Glutamatergic neuron (in vitro differentiated cells): ENCODE data around the gene MGRN1. TPM values are rescaled to one million over a fixed set of nuclear protein-coding genes. Genes with fewer than 3 reads are reported as not detected.
"Not testable (repeated sequence)": the region's sequence is repeated elsewhere in the genome, so short reads cannot be mapped to it uniquely, and the experiment has no call there.

Experiments
- DNase-seq: peaks from one replicate; pipeline ENCODE4 v3.0.0; 2022
- H3K27ac Mint-ChIP-seq: one replicate; pipeline ENCODE4 v1.8.0; 2020; ENCODE audit warnings: mild to moderate bottlenecking, mixed read lengths, inconsistent platforms; ENCODE audit not compliant: unreplicated experiment
- H3K27me3 Mint-ChIP-seq: one replicate; pipeline ENCODE4 v1.8.0; 2020; ENCODE audit warnings: mild to moderate bottlenecking, moderate library complexity, mixed read lengths, inconsistent platforms; ENCODE audit not compliant: unreplicated experiment
- H3K36me3 Mint-ChIP-seq: one replicate; pipeline ENCODE4 v1.8.0; 2020; ENCODE audit warnings: mild to moderate bottlenecking, mixed read lengths, inconsistent platforms; ENCODE audit not compliant: unreplicated experiment
- H3K4me1 Mint-ChIP-seq: one replicate; pipeline ENCODE4 v1.8.0; 2020; ENCODE audit warnings: mild to moderate bottlenecking, low read depth, mixed read lengths, inconsistent platforms; ENCODE audit not compliant: unreplicated experiment
- H3K4me3 Mint-ChIP-seq: one replicate; pipeline ENCODE4 v1.8.0; 2020; ENCODE audit warnings: mild to moderate bottlenecking, mixed read lengths, inconsistent platforms; ENCODE audit not compliant: unreplicated experiment
- H3K9me3 Mint-ChIP-seq: one replicate; pipeline ENCODE4 v1.8.0; 2020; ENCODE audit warnings: mild to moderate bottlenecking, moderate library complexity, mixed read lengths, inconsistent platforms; ENCODE audit not compliant: unreplicated experiment
- CTCF ChIP-seq: fragments of 200-600 bp; sonication (generic); IDR thresholded peaks from one replicate; pipeline ENCODE4 v1.5.0; 2021; ENCODE audit not compliant: partially characterized antibody, unreplicated experiment
- microRNA-seq: library from miRNA; unstranded; fragments of <30 nt; microRNA quantifications from one replicate; pipeline ENCODE4, GENCODE V29; 2020; ENCODE audit not compliant: unreplicated experiment
- total RNA-seq: library from RNA; stranded (reverse); fragmentation: NEBNext Ultra II Directional; extraction: Animal tissue kit (Norgen Biotek cat#: 25700); gene quantifications from one replicate; pipeline ENCODE4 v1.2.1, GENCODE V29; 2021; ENCODE audit not compliant: unreplicated experiment

The MGRN1 gene
- total RNA-seq, 1 donor from 2014 or later: 150 TPM

DNA sequence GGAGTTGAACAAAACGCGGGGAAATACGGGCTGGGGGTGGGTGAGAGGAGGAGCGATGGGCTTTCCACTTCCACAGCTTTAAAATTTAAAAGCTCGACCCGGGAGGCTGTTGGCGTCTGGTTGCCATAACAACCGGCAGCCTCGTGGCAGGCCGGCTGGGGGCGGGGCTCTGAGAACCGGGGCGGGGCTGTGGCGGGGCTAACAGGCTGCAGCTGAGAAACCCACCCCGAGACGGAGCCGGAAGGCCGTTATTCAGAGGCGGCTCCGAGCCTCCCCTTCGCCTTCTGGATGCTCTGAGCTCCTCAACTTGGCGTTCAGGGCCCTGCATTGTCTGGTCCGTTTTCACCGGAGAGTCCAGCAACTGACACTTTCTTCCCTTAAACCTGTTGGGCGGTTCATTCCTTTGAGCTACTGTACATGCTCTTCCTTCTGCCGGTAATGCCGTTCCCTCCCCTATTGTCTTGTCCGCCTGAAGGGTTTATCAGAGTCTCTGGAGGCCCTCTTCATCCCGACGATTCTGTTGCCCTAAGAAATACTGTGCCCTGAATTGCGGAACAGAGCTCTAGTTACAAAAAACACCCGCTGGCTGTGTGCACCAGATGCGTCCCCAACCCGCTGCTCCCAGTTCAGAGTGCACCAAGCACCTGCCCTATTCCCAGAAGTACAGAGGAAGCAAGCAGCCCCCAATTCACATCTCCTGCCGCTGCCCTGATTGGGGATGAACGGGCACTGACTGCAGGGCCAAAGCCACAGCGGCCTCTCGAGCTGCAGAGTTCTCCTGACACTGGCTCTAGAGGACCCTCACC, 110.3 kb downstream of the MGRN1 start:
- peak; percentile 96 for DNase-seq
- no peak for TF ChIP-seq CTCF

GRCh38 chr16:4736546-4736945, 111.9 kb downstream of the MGRN1 start:
- H3K9me3 Mint-ChIP-seq: peaks cover 6% of the 10 kb centered on the region

More for the DNA sequence above, 110.3 kb downstream of the MGRN1 start:
- Mint-ChIP-seq H3K9me3 (peaks cover 6% of the 10 kb centered on the region), H3K4me1 (peaks cover 6% of the 10 kb centered on the region), H3K4me3 (peak overlapping the region; percentile 98), H3K27ac (peak overlapping the region; percentile 98), H3K27me3 (peaks cover 3% of the 10 kb centered on the region), H3K36me3 (no peaks in the 10 kb centered on the region)

DNA sequence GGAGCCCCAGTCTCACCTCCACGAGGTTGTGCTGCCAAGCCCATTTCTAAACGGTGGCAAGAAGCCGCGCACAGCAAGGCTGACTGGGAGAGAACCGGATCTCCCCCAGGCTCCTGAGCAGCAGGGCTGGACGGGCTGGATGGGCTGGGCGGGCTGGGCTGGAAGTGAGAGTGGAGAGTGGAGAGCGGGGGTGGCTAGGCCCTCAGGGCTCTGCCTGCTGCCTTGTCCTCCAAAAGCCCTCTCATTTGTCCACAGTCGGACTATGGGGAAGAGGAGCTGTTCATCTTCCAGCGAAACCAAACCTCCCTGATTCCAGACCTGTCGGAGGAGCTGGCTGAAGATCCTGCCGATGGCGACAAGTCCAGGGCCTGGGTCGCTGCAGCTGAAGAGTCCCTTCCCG, 112.9 kb downstream of the MGRN1 start:
- peaks cover 6% of the 10 kb centered on the region for H3K4me1 Mint-ChIP-seq
- H3K9me3 Mint-ChIP-seq: peaks cover 6% of the 10 kb centered on the region
- H3K27me3 Mint-ChIP-seq: peaks cover 3% of the 10 kb centered on the region
- no peak overlapping the region for H3K4me3 Mint-ChIP-seq
- H3K36me3 Mint-ChIP-seq: no peaks in the 10 kb centered on the region
- H3K27ac Mint-ChIP-seq: no peak overlapping the region
- no peak for DNase-seq
- TF ChIP-seq CTCF: no peak

More at GRCh38 chr16:4736546-4736945, 111.9 kb downstream of the MGRN1 start:
- no peak for TF ChIP-seq CTCF
- Mint-ChIP-seq H3K27me3 (peaks cover 3% of the 10 kb centered on the region), H3K4me1 (peaks cover 6% of the 10 kb centered on the region), H3K4me3 (no peak overlapping the region), H3K36me3 (no peaks in the 10 kb centered on the region), H3K27ac (no peak overlapping the region)
- DNase-seq: no peak

GRCh38 chr16:4738370-4738769, 113.7 kb downstream of the MGRN1 start:
- not testable (repeated sequence) for H3K4me1 Mint-ChIP-seq, H3K27me3 Mint-ChIP-seq, H3K27ac Mint-ChIP-seq, H3K9me3 Mint-ChIP-seq, DNase-seq, H3K36me3 Mint-ChIP-seq, H3K4me3 Mint-ChIP-seq

Small RNA genes within 50 kb of the gene (microRNA-seq; reads per million reads assigned to microRNA genes)
- gene MIR6769A: 7.4 reads per million, percentile 41 among the genes with 10 or more reads in this experiment

Other genes starting within 250 kb of the MGRN1 start
- gene CORO7, start 208.2 kb upstream of the MGRN1 start, total RNA-seq: 200 TPM
- 32.6 TPM for gene DNAJA3, start 199.0 kb upstream of the MGRN1 start, total RNA-seq
- 38.3 TPM for gene NMRAL1, start 150.2 kb upstream of the MGRN1 start, total RNA-seq
- gene HMOX2, start 148.4 kb upstream of the MGRN1 start, total RNA-seq: 76.0 TPM
- 51.6 TPM for gene CDIP1, start 86.1 kb upstream of the MGRN1 start, total RNA-seq
- 0.83 TPM for gene C16orf96, start 68.5 kb upstream of the MGRN1 start, total RNA-seq
- gene UBALD1, start 9.9 kb upstream of the MGRN1 start, total RNA-seq: 54.6 TPM
- gene NUDT16L1, start 68.7 kb downstream of the MGRN1 start, total RNA-seq: 34.3 TPM
- gene ANKS3, start 109.4 kb downstream of the MGRN1 start, total RNA-seq: 43.5 TPM
- gene DNAAF8, start 109.7 kb downstream of the MGRN1 start, total RNA-seq: 0.59 TPM
- gene ZNF500, start 142.3 kb downstream of the MGRN1 start, total RNA-seq: 19.8 TPM
- 0.96 TPM for gene SEPTIN12, start 163.5 kb downstream of the MGRN1 start, total RNA-seq
- gene SMIM22, start 170.5 kb downstream of the MGRN1 start, total RNA-seq: not detected
- 113 TPM for gene ROGDI, start 177.8 kb downstream of the MGRN1 start, total RNA-seq
- gene GLYR1, start 222.5 kb downstream of the MGRN1 start, total RNA-seq: 133 TPM
- gene UBN1, start 222.7 kb downstream of the MGRN1 start, total RNA-seq: 34.3 TPM